GM12872 (cell line): ENCODE data around the gene NAA50.

ENCODE experiments used
- CTCF ChIP-seq: IDR thresholded peaks from 3 replicates; pipeline ENCODE4 v1.5.1; 2011; ENCODE audit warnings: low read depth, mild to moderate bottlenecking, low read length, moderate library complexity; ENCODE audit not compliant: insufficient read depth

The NAA50 gene

GRCh38 chr3:113753376-113753985 lies 7.4 kb upstream of the NAA50 start:
- TF ChIP-seq CTCF: no peak

GRCh38 chr3:113751141-113751540 lies 5.1 kb upstream of the NAA50 start:
- no peak for TF ChIP-seq CTCF

- no peak for TF ChIP-seq CTCF
Observed at GRCh38 chr3:113747283-113748046, 1.4 kb upstream of the NAA50 start.

DNA sequence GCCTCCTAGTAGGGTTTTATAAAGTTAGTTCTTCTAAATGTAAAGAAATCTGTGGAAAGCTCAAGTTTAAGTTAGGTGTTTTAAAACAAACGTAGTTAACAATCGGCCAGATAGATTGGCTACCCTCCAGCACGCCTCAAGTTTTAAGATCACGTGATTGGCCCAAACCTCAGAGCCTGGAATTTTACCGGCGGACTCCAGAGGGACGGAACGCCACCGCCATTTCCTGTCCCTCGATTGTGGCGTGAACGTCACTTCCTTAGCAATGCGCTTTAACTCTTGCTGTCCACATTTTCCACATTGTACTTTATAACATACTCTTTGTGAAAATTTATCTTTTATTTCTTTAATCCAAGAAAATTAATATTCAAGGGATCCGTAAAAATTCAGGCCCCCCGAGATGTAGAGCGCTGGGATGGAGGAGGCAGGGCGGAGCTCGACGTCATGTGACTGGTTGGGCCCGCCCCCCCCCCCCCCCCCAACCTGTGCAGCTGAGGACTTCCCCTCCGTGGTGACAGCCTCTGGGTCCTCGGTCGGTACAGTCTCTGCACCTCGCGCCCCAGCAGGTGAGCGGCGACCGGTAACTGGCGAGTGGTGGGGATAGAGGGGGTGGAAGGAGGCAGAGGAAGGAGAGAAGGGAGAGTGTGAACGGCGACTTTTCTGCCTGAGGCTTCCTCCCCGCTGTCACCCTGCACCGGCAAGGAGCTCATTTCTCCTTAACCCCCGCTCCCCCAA lies 666 bp upstream of the NAA50 start, which contains the start of gene ATP6V1A:
ATP6V1A (plus strand) TSS at position 488 of the 735 bp plus-strand sequence. CDS start 31,719 bp downstream, outside the sequence.
- TF ChIP-seq CTCF: no peak

- peak; percentile 81 for TF ChIP-seq CTCF
Observed at GRCh38 chr3:113744941-113745755, 901 bp downstream of the NAA50 start.

DNA sequence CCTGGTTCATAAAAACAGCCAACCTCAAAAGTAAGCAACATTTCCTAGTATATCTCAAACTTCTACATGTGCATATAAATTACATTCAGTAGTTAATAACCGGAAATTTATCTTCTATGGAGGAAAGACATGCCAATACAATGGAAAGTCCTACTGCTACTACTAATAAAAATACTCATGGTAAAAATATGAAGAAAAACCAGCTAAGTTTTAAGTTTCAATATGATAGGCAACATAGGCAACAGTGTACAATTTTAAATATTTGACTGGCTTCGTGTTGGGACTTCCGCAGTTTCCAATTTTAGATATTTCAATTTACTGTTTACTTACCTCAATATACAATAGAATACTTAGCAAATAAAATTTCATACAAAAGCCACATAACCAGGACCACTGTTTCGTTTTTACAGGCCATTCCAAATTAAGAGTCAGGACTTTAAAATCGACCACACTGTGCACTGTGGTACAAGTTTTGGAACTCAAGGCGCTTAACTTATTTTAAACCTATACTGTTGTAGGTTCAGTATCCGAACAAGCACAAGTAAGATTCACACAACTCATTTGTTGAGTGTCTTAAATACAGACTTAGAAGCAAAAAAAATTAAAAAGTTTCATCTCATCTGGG lies 2.9 kb downstream of the NAA50 start:
- no peak for TF ChIP-seq CTCF
